Caco-2 (cell line): ENCODE data around the gene NHP2. TPM values are rescaled to one million over a fixed set of nuclear protein-coding genes. Genes with fewer than 3 reads are reported as not detected.

Experiments used
- BruUV-seq: library from RNA; stranded (reverse); fragments of 400-500 nt; replicated peaks from 2 replicates; lab custom pipeline; 2021; lab: Mats Ljungman, UMichigan
- CTCF ChIA-PET: fragments of 300-600 bp; sonication (Branson Sonifier 250); formaldehyde crosslinking; loops from one replicate; lab custom pipeline; 2022; ENCODE audit warnings: antibody characterized with exemption; lab: Charles Lee
- POLR2A ChIA-PET: fragments of 300-600 bp; sonication (Branson Sonifier 250); formaldehyde crosslinking; loops from one replicate; lab custom pipeline; 2022; ENCODE audit warnings: antibody characterized with exemption; lab: Charles Lee
- DNase-seq, 2 experiments: peaks; one replicate each; pipeline versions ENCODE4 v3.0.0 to v3.0.0-alpha.2; 2020 to 2022
- H3K27me3 ChIP-seq: replicated peaks from 2 replicates; pipeline ENCODE4 v1.6.0; 2011; ENCODE audit warnings: low read length; ENCODE audit not compliant: control insufficient read depth, insufficient read depth
- H3K36me3 ChIP-seq: 2 replicates; pipeline ENCODE4 v1.5.1; 2011; ENCODE audit warnings: low read length; ENCODE audit not compliant: control insufficient read depth, insufficient read depth
- H3K4me1 ChIP-seq: fragments of 250-450 bp; sonication (Bioruptor Pico); 2 replicates; pipeline ENCODE4 v1.5.1; 2020; ENCODE audit warnings: mild to moderate bottlenecking
- H3K4me3 ChIP-seq: 2 replicates; pipeline ENCODE4 v1.5.1; 2011; ENCODE audit warnings: low read depth, mild to moderate bottlenecking, control low read depth, low read length
- H3K9me3 ChIP-seq: fragments of 250-450 bp; sonication (Bioruptor Pico); 2 replicates; pipeline ENCODE4 v1.5.1; 2020; ENCODE audit warnings: mild to moderate bottlenecking, moderate library complexity
- H3K27ac Mint-ChIP-seq: one replicate; pipeline ENCODE4 v1.8.0; 2022; ENCODE audit warnings: mixed read lengths; ENCODE audit not compliant: unreplicated experiment
- H3K27me3 Mint-ChIP-seq: one replicate; pipeline ENCODE4 v1.8.0; 2022; ENCODE audit warnings: mixed read lengths; ENCODE audit not compliant: insufficient read depth, unreplicated experiment
- H3K36me3 Mint-ChIP-seq: one replicate; pipeline ENCODE4 v1.8.0; 2022; ENCODE audit warnings: mild to moderate bottlenecking, mixed read lengths; ENCODE audit not compliant: insufficient read depth, unreplicated experiment
- H3K4me1 Mint-ChIP-seq: one replicate; pipeline ENCODE4 v1.8.0; 2022; ENCODE audit warnings: low read depth, mixed read lengths; ENCODE audit not compliant: unreplicated experiment
- H3K4me3 Mint-ChIP-seq: one replicate; pipeline ENCODE4 v1.8.0; 2022; ENCODE audit warnings: mild to moderate bottlenecking, moderate library complexity, mixed read lengths; ENCODE audit not compliant: unreplicated experiment
- H3K9me3 Mint-ChIP-seq: one replicate; pipeline ENCODE4 v1.8.0; 2022; ENCODE audit warnings: mixed read lengths; ENCODE audit not compliant: unreplicated experiment
- intact Hi-C: fragments of 100-400 bp; cut with micrococcal nuclease; formaldehyde crosslinking; loops from one replicate; pipeline ENCODE4 v1.10.0; 2022; ENCODE audit not compliant: unreplicated experiment
- total RNA-seq: library from RNA; stranded (reverse); gene quantifications from 2 replicates; pipeline ENCODE4 v1.2.3, GENCODE V29; 2022
- TF ChIP-seq, protein P1 (sequence below), 2 experiments: fragments of 200-600 bp in 1 of 2; IDR thresholded peaks; 1 replicate in 1 of 2; 2 replicates in 1 of 2; pipeline versions ENCODE4 v1.5.1 to v1.8.0; 2011 to 2022; ENCODE audit warnings: antibody characterized with exemption in 1 of 2, control low read depth in 1 of 2, inconsistent platforms in 1 of 2, low read depth in 1 of 2, low read length in 1 of 2, mild to moderate bottlenecking in 1 of 2, moderate library complexity in 1 of 2; ENCODE audit not compliant: insufficient read depth in 1 of 2, severe bottlenecking in 1 of 2, unreplicated experiment in 1 of 2

The NHP2 gene
- total RNA-seq, 1 experiment from 2014 or later: 127 TPM

DNA sequence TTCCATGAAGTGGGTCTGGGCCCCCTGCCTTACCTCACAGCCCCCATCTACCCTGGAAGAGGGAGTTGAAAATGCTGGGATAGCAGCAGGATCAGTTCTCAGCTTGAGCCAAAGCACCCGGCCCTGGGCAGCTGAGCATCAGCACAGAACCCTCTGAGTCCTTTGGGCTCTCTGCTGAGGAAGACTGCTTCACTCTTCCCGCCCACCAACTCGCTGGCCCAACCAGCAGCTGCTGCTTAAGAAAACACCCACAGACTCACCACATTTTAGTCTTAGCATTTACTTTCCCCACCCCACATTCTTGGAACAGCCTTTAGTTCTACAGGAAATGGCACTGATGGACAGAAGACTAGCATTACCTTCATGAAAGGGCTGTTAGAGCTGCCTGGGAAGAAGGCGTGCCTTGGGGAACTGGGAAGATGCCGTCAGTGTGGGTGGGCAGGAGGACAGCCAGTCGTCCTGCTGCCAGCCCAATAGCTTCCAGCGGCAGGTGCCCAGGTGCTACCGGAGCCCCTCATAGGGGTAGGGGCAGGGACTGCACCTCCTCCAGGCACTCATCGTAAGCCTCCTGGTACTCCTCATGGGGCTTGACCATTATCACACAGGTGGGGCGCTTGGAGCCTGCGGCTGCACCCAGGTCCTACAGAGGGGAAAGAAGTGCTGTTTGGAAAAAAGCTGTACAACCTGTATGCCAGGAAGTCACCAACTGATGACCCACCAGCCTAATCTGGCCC, 4.3 kb downstream of the NHP2 start:
- no peak for DNase-seq
- no peaks in the 10 kb centered on the region for H3K9me3 Mint-ChIP-seq
- no TSS peak for BruUV-seq
- intact Hi-C loops: no loop called here
- H3K4me1 Mint-ChIP-seq: no peaks in the 10 kb centered on the region
- peaks cover 86% of the 10 kb centered on the region for H3K36me3 Mint-ChIP-seq
- peak overlapping the region; percentile 34 for H3K27ac Mint-ChIP-seq
- no peaks in the 10 kb centered on the region for H3K9me3 ChIP-seq
- POLR2A ChIA-PET: no interaction called here
- H3K36me3 ChIP-seq: peaks cover 5% of the 10 kb centered on the region; the same call in 1 of the 2 replicates
- no peaks in the 10 kb centered on the region for H3K27me3 Mint-ChIP-seq
- CTCF ChIA-PET: interaction anchor here (0.6 to 1.2 kb wide), 3 partner anchors 9 to 73 kb away, joined by 3 to 13 read pairs (median 8); no protein-coding TSS in a partner anchor
- TF ChIP-seq, protein P1, sequence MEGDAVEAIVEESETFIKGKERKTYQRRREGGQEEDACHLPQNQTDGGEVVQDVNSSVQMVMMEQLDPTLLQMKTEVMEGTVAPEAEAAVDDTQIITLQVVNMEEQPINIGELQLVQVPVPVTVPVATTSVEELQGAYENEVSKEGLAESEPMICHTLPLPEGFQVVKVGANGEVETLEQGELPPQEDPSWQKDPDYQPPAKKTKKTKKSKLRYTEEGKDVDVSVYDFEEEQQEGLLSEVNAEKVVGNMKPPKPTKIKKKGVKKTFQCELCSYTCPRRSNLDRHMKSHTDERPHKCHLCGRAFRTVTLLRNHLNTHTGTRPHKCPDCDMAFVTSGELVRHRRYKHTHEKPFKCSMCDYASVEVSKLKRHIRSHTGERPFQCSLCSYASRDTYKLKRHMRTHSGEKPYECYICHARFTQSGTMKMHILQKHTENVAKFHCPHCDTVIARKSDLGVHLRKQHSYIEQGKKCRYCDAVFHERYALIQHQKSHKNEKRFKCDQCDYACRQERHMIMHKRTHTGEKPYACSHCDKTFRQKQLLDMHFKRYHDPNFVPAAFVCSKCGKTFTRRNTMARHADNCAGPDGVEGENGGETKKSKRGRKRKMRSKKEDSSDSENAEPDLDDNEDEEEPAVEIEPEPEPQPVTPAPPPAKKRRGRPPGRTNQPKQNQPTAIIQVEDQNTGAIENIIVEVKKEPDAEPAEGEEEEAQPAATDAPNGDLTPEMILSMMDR (IDR thresholded peaks at IDR 0.05; ENCODE audit: insufficient read depth in 1 of 2, low read depth in 1 of 2, low read length in 1 of 2, severe bottlenecking in 1 of 2, unreplicated experiment in 1 of 2): no peak
- no peak overlapping the region for H3K4me3 ChIP-seq
- H3K27me3 ChIP-seq: no peaks in the 10 kb centered on the region
- no peak overlapping the region for H3K4me3 Mint-ChIP-seq
- peaks cover 5% of the 10 kb centered on the region for H3K4me1 ChIP-seq

DNA sequence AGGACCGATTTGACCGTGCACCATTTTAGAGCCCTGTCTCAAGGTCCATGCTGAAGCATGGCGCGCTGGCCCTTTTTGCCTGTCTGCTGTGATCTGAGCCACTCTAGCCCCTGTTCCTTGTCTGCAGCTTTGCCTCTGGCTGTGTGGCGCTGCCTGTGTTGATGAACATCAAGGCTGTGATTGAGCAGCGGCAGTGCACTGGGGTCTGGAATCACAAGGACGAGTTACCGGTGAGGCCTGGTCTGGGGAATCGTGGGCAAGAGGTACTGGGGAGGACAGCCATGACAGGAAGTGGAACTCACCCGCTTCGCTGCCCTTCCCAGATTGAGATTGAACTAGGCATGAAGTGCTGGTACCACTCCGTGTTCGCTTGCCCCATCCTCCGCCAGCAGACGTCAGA, 6.3 kb downstream of the NHP2 start:
- no TSS peak for BruUV-seq
- TF ChIP-seq, protein P1 (IDR thresholded peaks at IDR 0.05; ENCODE audit: insufficient read depth in 1 of 2, low read depth in 1 of 2, low read length in 1 of 2, severe bottlenecking in 1 of 2, unreplicated experiment in 1 of 2): no peak
- H3K27ac Mint-ChIP-seq: no peak overlapping the region
- H3K4me3 ChIP-seq: no peak overlapping the region
- H3K4me3 Mint-ChIP-seq: no peak overlapping the region
- peaks cover 3% of the 10 kb centered on the region; the same call in 1 of the 2 replicates for H3K4me1 ChIP-seq
- no peaks in the 10 kb centered on the region for H3K4me1 Mint-ChIP-seq
- peaks cover 5% of the 10 kb centered on the region; the same call in 1 of the 2 replicates for H3K36me3 ChIP-seq
- intact Hi-C loops: loop anchor here (2.0 kb wide), 2 partner anchors 17 kb away; partner anchors contain the start of gene RMND5B
- CTCF ChIA-PET: interaction anchor here (1.1 kb wide), 1 partner anchor 71 kb away, joined by 9 read pairs; no protein-coding TSS in a partner anchor
- DNase-seq: no peak
- H3K27me3 Mint-ChIP-seq: no peaks in the 10 kb centered on the region
- peaks cover 75% of the 10 kb centered on the region for H3K36me3 Mint-ChIP-seq
- POLR2A ChIA-PET: interaction anchor here (0.6 kb wide), 1 partner anchor 11 kb away, joined by 4 read pairs; no protein-coding TSS in a partner anchor
- H3K27me3 ChIP-seq: no peaks in the 10 kb centered on the region
- H3K9me3 ChIP-seq: no peaks in the 10 kb centered on the region
- no peaks in the 10 kb centered on the region for H3K9me3 Mint-ChIP-seq

DNA sequence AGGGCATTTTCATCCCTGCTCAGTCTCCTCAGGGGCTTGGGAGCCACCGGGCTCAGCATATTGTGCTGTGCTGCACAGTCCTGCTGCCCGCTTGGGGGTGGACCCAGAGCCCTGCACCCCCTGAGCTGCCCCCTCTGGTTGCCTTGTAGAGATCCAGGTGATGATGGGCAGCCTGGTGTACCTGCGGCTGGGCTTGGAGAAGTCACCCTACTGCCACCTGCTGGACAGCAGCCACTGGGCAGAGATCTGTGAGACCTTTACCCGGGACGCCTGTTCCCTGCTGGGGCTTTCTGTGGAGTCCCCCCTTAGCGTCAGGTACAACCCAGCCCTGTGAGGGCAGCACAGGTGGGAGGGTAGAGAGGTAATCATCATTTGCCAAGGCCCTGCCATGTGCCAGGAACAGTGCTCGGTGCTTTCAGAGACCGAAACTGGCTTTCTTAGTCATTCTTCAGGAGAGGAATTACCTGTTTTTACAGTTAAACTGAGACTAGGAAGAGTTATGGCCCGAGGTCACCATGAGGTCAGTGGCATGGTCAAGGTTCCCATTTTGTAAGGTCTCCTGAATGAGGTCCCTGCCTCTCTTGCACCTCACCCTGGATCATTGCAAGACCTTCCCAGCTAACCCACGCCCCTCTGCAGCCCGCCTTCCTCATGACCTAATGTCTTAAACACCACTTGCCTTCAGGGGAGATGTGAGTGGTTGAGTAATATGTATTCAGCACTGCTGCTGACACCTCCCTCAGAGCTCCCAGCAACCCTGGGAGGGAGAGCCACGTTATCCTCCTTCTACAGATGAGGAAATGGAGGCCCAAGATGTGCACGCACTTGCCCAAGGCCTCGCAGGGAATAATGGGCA, 7.5 kb downstream of the NHP2 start:
- intact Hi-C loops: loop anchor here (1.0 to 2.0 kb wide), 4 partner anchors 15 to 70 kb away; partner anchors contain the start of gene RMND5B
- no peaks in the 10 kb centered on the region for H3K27me3 Mint-ChIP-seq
- no peaks in the 10 kb centered on the region for H3K4me1 Mint-ChIP-seq
- peaks cover 3% of the 10 kb centered on the region; the same call in 1 of the 2 replicates for H3K4me1 ChIP-seq
- no peak overlapping the region for H3K27ac Mint-ChIP-seq
- POLR2A ChIA-PET: interaction anchor here (0.6 to 1.5 kb wide), 2 partner anchors 70 to 609 kb away, joined by 3 to 5 read pairs; no protein-coding TSS in a partner anchor
- peak; percentile 86 for DNase-seq
- H3K4me3 ChIP-seq: no peak overlapping the region
- H3K4me3 Mint-ChIP-seq: no peak overlapping the region
- TF ChIP-seq, protein P1 (IDR thresholded peaks at IDR 0.05; ENCODE audit: insufficient read depth in 1 of 2, low read depth in 1 of 2, low read length in 1 of 2, severe bottlenecking in 1 of 2, unreplicated experiment in 1 of 2): peak; percentile 80 to 95
- peaks cover 74% of the 10 kb centered on the region for H3K36me3 Mint-ChIP-seq
- no TSS peak for BruUV-seq
- H3K9me3 Mint-ChIP-seq: no peaks in the 10 kb centered on the region
- peaks cover 5% of the 10 kb centered on the region; the same call in 1 of the 2 replicates for H3K36me3 ChIP-seq
- H3K27me3 ChIP-seq: no peaks in the 10 kb centered on the region
- H3K9me3 ChIP-seq: no peaks in the 10 kb centered on the region
- CTCF ChIA-PET: interaction anchor here (1.5 to 2.1 kb wide), 4 partner anchors 7 to 71 kb away, joined by 4 to 45 read pairs (median 7); partner anchors contain the start of gene NHP2
